MCF 10A (cell line): ENCODE measurements around the gene ALDH3A1. TPM values are rescaled to one million over a fixed set of nuclear protein-coding genes. Genes with fewer than 3 reads are reported as not detected.

ENCODE experiments used
- BruUV-seq: library from RNA; stranded (reverse); fragments of 400-500 nt; replicated peaks from 2 replicates; lab custom pipeline; 2021; lab: Mats Ljungman, UMichigan
- CTCF ChIA-PET: fragments of 300-600 bp; sonication (Branson Sonifier 250); formaldehyde crosslinking; extraction: SDS; loops from one replicate; lab custom pipeline; 2021; ENCODE audit warnings: antibody characterized with exemption, inconsistent platforms; lab: Yijun Ruan, JAX
- POLR2A ChIA-PET: fragments of 300-600, 350-650 bp; sonication (Branson Sonifier 250); formaldehyde crosslinking; extraction: SDS; loops from one replicate; lab custom pipeline; 2020; ENCODE audit warnings: antibody characterized with exemption, inconsistent platforms; lab: Yijun Ruan, JAX
- DNase-seq: peaks from one replicate; pipeline ENCODE4 v3.0.0-alpha.2; 2018; ENCODE audit not compliant: unreplicated experiment
- H3K27ac Mint-ChIP-seq: one replicate; pipeline ENCODE4 v1.8.0; 2022; ENCODE audit warnings: mild to moderate bottlenecking, low read depth, mixed read lengths; ENCODE audit not compliant: unreplicated experiment
- H3K27me3 Mint-ChIP-seq: one replicate; pipeline ENCODE4 v1.8.0; 2022; ENCODE audit warnings: mixed read lengths; ENCODE audit not compliant: insufficient read depth, unreplicated experiment
- H3K36me3 Mint-ChIP-seq: one replicate; pipeline ENCODE4 v1.8.0; 2022; ENCODE audit warnings: mild to moderate bottlenecking, moderate library complexity, mixed read lengths; ENCODE audit not compliant: insufficient read depth, unreplicated experiment
- H3K4me1 Mint-ChIP-seq: one replicate; pipeline ENCODE4 v1.8.0; 2022; ENCODE audit warnings: mixed read lengths; ENCODE audit not compliant: insufficient read depth, unreplicated experiment
- H3K4me3 Mint-ChIP-seq: one replicate; pipeline ENCODE4 v1.8.0; 2022; ENCODE audit warnings: mild to moderate bottlenecking, moderate library complexity, mixed read lengths; ENCODE audit not compliant: unreplicated experiment
- H3K9me3 Mint-ChIP-seq: one replicate; pipeline ENCODE4 v1.8.0; 2022; ENCODE audit warnings: mixed read lengths; ENCODE audit not compliant: unreplicated experiment
- intact Hi-C: fragments of 100-400 bp; cut with micrococcal nuclease; formaldehyde crosslinking; loops from 2 replicates; pipeline ENCODE4 v1.14.1; 2022
- total RNA-seq: library from RNA; stranded (reverse); gene quantifications from 2 replicates; pipeline ENCODE4 v1.2.3, GENCODE V29; 2022
- TF ChIP-seq, protein P1 (sequence below): fragments of 200-600 bp; IDR thresholded peaks from one replicate; pipeline ENCODE4 v1.8.0; 2022; ENCODE audit warnings: antibody characterized with exemption, mild to moderate bottlenecking; ENCODE audit not compliant: unreplicated experiment

Gene ALDH3A1
- total RNA-seq, 1 experiment from 2014 or later = 13.4 TPM

DNA sequence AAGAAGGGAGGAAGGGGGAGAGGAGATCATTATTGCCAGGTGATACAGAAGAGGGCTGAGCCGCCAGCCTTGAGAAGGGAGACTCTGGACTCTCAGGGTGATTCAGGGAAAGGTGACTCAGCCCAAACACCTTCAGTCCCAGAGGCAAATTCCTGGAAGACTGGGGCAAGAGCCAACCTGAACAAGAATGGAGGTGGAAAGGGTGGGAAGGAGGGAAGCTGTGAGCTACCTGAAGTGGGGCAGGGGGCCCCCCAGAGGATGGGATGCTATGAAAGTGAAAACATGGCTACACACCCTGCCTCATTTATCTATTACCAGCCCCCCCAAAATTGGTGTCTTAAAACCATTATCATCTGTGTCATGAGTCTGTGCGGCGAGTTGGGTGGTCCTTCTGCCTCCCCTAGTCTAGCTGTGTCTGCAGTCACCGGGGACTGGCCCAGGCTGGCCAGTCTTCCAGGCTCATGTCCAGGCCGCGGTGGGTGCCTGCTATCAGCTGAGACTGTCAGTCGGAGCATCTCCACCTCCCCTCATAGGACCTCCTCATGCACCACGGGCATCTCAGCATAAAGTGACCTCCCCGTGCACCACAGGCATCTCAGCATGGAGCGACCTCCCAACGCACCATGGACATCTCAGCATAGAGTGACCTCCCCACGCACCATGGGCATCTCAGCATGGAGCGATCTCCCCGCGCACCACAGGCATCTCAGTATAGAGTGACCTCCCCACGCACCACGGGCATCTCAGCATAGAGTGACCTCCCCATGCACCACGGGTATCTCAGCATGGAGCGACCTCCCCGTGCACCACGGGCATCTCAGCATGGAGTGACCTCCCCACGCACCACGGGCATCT, 28.5 kb downstream of the ALDH3A1 start:
- ChIA-PET POLR2A (interaction anchor here (0.6 to 13.1 kb wide), 19 partner anchors 8 to 354 kb away, joined by 3 to 340 read pairs (median 4); partner anchors contain the start of genes ALDH3A1, ALDH3A2 and MAPK7), CTCF (interaction anchor here (0.5 to 3.8 kb wide), 33 partner anchors 9 to 357 kb away, joined by 3 to 40 read pairs (median 6); partner anchors contain the start of genes B9D1 and MAPK7)
- DNase-seq = peak; percentile 94
- peak overlapping the region; percentile 26 for H3K4me3 Mint-ChIP-seq
- no peaks in the 10 kb centered on the region for H3K27me3 Mint-ChIP-seq
- intact Hi-C loops = loop anchor here (1.0 to 5.0 kb wide), 3 partner anchors 34 to 205 kb away; no protein-coding TSS in a partner anchor
- peak overlapping the region; percentile 29 for H3K27ac Mint-ChIP-seq
- BruUV-seq = no TSS peak
- TF ChIP-seq, protein P1, sequence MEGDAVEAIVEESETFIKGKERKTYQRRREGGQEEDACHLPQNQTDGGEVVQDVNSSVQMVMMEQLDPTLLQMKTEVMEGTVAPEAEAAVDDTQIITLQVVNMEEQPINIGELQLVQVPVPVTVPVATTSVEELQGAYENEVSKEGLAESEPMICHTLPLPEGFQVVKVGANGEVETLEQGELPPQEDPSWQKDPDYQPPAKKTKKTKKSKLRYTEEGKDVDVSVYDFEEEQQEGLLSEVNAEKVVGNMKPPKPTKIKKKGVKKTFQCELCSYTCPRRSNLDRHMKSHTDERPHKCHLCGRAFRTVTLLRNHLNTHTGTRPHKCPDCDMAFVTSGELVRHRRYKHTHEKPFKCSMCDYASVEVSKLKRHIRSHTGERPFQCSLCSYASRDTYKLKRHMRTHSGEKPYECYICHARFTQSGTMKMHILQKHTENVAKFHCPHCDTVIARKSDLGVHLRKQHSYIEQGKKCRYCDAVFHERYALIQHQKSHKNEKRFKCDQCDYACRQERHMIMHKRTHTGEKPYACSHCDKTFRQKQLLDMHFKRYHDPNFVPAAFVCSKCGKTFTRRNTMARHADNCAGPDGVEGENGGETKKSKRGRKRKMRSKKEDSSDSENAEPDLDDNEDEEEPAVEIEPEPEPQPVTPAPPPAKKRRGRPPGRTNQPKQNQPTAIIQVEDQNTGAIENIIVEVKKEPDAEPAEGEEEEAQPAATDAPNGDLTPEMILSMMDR = no peak
- H3K9me3 Mint-ChIP-seq = no peaks in the 10 kb centered on the region
- peaks cover 40% of the 10 kb centered on the region for H3K4me1 Mint-ChIP-seq
- H3K36me3 Mint-ChIP-seq = no peaks in the 10 kb centered on the region

DNA sequence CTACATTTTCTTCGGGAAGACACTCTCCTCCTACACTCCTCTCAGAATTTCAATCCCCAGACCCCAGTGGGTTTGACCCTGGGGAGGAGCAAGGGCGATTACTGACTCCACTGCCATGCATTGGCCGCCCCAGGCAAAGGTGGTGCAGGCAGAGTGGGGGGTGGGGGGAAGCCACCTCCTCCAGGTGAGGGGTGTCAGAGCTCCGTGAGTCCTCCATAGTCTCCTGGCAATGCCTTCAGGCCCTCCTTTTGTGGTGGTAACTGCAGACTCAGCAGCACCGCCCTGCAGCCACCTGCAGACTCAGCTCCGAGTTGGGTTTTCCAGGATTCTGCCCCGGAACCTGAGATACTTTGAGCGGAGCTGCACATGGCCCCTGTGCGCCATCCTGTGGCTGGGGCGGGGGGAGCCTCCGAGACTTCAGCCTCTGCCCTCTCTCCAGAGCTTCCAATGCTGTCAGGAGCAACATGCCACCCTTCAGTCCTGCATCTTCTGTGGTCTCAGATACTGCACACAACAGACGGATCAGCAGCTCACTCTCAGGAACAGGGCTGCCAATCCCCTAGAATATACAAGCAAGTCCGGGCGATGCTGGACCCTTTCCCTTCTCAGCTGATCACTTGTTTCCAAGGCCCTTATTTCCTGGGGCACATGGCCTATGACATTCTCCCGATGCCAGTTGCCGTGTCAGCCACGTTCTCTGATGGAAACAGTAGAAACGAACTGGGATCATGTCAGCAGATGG, 29.3 kb downstream of the ALDH3A1 start:
- TF ChIP-seq, protein P1 = peak; percentile 62
- H3K4me1 Mint-ChIP-seq = peaks cover 40% of the 10 kb centered on the region
- intact Hi-C loops = loop anchor here (1.0 to 5.0 kb wide), 3 partner anchors 35 to 204 kb away; no protein-coding TSS in a partner anchor
- no TSS peak for BruUV-seq
- H3K27me3 Mint-ChIP-seq = no peaks in the 10 kb centered on the region
- CTCF ChIA-PET = interaction anchor here (0.5 to 3.8 kb wide), 34 partner anchors 9 to 356 kb away, joined by 3 to 40 read pairs (median 5); partner anchors contain the start of genes ALDH3A2 and B9D1
- H3K27ac Mint-ChIP-seq = peak overlapping the region; percentile 29
- H3K9me3 Mint-ChIP-seq = no peaks in the 10 kb centered on the region
- peak overlapping the region; percentile 26 for H3K4me3 Mint-ChIP-seq
- POLR2A ChIA-PET = interaction anchor here (0.7 to 13.1 kb wide), 21 partner anchors 9 to 354 kb away, joined by 3 to 340 read pairs (median 5); partner anchors contain the start of genes ALDH3A1, ALDH3A2 and MAPK7
- DNase-seq = peak; percentile 69
- no peaks in the 10 kb centered on the region for H3K36me3 Mint-ChIP-seq

DNA sequence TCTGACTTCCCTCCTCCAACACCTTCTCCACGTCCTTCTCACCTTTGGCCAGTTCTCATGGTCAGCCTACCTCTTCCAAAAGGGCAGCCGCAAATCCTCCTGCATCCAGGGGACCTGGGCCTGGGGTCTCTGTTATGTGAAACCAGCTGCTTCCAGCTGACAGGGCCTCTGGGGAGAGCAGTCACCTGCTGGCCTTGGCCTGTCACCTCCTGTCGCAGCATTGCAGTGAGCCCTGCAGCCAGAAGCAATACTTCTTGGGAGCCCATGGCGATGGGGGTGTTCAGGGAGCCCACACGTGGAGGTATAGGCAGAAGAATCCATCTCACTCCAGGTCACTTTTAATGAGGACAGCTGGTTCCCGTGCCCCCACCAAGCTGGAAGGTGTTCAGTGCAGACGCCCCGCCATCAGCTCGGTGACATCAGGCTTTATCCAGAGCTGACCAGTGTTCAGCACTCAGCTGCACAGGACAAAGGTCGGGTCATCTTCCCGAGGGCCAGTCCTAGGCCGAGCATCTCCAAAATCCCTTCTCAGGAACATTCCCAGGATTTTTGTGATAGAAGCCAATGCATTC, 30.0 kb downstream of the ALDH3A1 start:
- ChIA-PET POLR2A (interaction anchor here (0.7 to 13.1 kb wide), 18 partner anchors 9 to 340 kb away, joined by 3 to 340 read pairs (median 5); partner anchors contain the start of genes ALDH3A1, ALDH3A2 and MAPK7), CTCF (interaction anchor here (0.6 to 3.8 kb wide), 27 partner anchors 8 to 355 kb away, joined by 3 to 40 read pairs (median 6); partner anchors contain the start of genes ALDH3A2 and B9D1)
- intact Hi-C loops = loop anchor here (5.0 kb wide), 1 partner anchor 49 kb away; no protein-coding TSS in a partner anchor
- Mint-ChIP-seq H3K4me3 (no peak overlapping the region), H3K27me3 (no peaks in the 10 kb centered on the region), H3K27ac (no peak overlapping the region), H3K9me3 (no peaks in the 10 kb centered on the region), H3K4me1 (peaks cover 40% of the 10 kb centered on the region), H3K36me3 (no peaks in the 10 kb centered on the region)
- no TSS peak for BruUV-seq
- TF ChIP-seq, protein P1 = no peak
- DNase-seq = no peak
